Retina (tissue), 1 donor: ENCODE results near the gene BCAT1.

Experiments used
- DNase-seq: peaks from one replicate; pipeline ENCODE4 v3.0.0-alpha.2; 2016

BCAT1 gene, protein sequence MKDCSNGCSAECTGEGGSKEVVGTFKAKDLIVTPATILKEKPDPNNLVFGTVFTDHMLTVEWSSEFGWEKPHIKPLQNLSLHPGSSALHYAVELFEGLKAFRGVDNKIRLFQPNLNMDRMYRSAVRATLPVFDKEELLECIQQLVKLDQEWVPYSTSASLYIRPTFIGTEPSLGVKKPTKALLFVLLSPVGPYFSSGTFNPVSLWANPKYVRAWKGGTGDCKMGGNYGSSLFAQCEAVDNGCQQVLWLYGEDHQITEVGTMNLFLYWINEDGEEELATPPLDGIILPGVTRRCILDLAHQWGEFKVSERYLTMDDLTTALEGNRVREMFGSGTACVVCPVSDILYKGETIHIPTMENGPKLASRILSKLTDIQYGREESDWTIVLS

GRCh38 chr12:24948757-24949722 lies at the start of gene BCAT1:
BCAT1 (minus strand) TSS chr12:24949101; CDS start chr12:24948932, 169 bp downstream.
- DNase-seq: peak; percentile 85

DNA sequence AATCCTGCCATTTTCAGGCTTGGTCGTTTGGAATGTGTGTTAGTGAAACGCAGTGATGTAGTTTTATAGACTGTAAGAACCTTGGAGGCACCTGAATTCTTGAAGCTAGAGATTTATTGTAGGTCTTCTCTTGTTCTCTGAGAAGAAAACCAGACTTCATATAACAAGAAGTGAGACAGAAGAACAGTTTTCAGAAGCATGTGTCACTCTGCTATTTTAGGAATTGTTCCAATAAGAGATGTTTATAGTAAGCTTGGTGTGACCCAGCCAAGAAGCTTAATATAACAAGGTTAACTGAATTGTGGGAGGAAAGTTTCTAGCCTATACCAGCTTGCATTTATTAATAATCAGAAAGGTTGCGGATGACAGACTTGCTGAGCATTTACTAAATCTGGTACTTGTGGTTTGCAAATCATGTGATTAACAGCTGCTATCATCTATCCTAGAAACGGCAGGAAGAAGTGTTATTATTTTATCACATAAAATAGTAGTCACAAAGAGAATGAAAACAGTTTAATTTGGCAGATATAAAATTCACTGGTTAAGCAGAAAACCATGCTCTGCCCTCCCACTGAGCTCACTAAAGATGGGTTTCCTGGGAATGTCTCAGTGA lies 49.2 kb upstream of the BCAT1 start:
- no peak for DNase-seq

GRCh38 chr12:24997496-24997895 lies 48.6 kb upstream of the BCAT1 start:
- DNase-seq: no peak

DNA sequence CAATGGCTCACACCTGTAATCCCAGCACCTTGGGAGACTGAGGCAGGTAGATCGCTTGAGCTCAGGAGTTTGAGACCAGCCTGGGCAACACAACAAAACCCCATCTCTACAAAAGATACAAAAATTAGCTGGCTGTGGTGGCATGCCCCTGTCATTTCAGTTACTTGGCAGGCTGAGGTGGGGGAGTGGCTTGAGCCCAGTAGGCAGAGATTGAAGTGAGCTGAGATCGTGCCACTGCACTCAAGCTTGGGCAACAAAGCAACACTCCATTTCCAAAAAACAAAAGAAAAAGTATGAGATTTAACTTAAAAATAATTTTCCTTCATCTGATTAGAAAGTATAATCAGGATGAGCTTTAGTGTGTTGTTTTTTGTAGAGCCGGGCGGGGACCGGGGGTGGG lies 47.9 kb upstream of the BCAT1 start:
- no peak for DNase-seq

- no peak for DNase-seq
These were observed 47.3 kb upstream of the BCAT1 start for GRCh38 chr12:24996102-24996797.

GRCh38 chr12:24993793-24994192 lies 44.9 kb upstream of the BCAT1 start:
- DNase-seq: no peak

DNA sequence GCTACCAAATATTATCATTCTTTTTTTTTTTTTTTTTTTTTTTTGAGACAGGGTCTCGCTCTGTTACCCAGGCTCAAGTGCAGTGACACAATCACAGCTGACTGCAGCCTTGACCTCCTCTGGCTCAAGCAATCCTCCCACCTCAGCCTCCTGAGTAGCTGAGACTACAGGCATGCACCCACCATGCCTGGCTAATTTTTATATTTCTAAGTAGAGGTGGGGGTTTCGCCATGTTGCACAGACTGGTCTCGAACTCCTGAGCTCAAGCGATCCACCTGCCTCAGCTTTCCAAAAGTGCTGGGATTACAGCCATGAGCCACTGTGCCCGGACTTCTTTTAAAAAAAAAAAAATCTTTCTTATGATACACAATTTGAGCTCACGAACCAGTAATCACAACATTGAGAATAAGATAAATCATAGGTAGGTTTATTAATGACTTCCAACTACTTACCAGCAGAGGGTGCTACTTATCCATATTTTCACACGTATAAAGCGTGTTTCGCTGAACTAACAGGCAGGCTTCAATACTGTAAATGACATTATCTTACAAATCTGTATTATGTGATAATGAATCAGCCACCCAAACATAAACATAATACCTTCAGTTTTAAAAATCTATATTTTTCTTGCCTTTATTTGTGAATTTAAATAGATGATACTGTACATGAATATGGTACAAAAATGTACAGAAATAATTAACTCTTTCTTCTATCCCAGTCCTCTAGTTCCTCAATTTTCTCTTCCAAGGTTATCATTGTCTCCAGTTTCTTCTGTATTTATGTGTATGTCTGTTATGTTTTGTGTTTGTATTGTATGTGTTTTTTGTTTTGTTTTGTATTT lies 42.5 kb upstream of the BCAT1 start:
- DNase-seq: peak; percentile 30

DNA sequence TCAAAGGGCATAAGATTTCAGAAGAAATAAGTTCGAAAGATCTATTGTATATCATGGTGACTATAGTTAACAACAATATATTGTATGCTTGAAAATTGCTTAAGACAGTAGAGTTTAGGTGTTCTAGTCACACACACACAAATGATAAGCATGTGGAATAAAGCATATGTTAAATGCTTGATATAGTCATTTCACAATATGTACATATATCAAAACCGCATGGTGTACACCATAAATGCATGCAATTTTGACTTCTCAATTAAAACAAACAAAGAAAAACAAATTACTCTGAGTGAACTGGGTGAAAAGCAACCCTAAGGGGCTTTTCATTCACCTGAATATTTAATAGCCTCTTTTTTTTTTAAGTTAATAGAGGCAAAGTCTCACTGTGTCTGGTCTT lies 40.3 kb upstream of the BCAT1 start:
- DNase-seq: no peak

DNA sequence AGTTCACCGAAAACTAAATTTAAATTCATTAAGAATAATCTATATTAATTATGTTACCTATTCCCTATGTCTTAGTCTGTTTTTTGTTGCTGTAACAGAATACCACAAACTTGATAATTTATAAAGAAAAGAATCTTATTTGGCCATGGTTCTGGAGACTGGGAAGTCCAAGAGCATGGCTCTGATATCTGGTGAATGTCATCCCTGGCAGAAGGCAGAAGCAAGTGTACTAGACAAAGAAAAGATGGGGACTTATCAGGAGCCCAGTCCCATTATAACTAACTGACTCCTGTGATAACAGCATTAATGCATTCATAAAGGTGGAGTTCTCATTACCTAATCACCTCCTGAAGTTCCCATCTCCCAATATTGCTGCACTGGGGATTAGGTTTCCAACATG lies 33.3 kb upstream of the BCAT1 start:
- DNase-seq: no peak

GRCh38 chr12:24979976-24980730 lies 31.3 kb upstream of the BCAT1 start:
- no peak for DNase-seq

GRCh38 chr12:24979329-24979728 lies 30.4 kb upstream of the BCAT1 start:
- no peak for DNase-seq

DNA sequence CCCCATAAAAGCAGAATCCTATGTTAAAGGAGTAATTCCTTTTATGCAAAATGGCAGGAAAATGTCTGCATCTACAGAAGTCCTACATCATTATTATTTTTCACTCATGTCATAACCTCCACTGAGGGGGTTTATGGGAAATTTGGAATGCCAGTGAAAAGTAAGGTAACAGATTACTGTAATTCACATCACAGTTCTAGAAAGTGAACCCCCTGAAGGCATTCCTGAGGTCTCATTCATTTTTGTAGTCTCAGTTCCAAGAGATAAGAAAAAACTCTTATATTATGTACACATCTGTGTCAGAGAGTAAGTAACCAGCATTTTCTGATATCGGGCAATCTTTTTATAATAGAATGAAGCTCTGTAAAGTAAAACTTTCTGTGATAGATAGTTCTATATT lies 28.8 kb upstream of the BCAT1 start:
- DNase-seq: no peak

DNA sequence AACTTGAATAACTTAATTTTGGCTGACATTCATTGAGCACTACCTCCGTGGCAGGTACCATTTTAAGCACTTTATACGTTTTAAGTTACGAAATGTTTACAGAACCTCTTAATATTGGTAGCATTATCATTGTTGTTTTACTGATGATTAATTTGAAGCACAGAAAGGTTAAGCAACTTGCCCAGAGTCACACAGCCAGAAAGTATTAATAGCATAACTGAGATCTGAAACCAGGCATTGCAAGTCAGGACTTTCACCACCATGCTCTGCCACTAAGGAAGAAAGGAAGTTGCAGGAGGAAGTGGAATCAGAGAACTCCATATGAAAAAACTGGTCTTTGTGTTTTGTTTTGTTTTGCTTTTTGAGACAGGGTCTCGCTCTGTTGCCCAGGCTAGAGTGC lies 28.2 kb upstream of the BCAT1 start:
- DNase-seq: no peak

GRCh38 chr12:24975425-24975824 lies 26.5 kb upstream of the BCAT1 start:
- no peak for DNase-seq

DNA sequence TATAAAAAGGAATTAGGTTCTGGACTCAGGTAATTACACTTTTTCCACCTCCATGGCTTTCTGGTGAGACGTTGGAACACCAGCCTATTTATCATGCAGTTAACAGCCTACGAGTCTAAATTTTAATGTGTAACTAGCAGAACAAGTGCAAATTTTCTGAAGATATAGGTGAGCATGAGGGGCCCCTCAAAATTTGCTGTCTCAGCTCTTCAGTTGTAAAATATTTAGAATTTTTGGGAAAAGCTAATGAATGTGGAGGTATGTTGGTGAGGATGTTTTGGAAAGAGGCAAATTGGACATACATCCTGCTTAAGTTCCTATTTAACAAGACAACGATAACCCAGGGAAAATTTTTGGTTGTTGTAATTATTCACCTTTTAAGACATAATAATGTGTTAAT lies 25.3 kb upstream of the BCAT1 start:
- no peak for DNase-seq

GRCh38 chr12:24972078-24972477 lies 23.2 kb upstream of the BCAT1 start:
- no peak for DNase-seq

- no peak for DNase-seq
These were observed 21.3 kb upstream of the BCAT1 start for GRCh38 chr12:24970177-24970576.

DNA sequence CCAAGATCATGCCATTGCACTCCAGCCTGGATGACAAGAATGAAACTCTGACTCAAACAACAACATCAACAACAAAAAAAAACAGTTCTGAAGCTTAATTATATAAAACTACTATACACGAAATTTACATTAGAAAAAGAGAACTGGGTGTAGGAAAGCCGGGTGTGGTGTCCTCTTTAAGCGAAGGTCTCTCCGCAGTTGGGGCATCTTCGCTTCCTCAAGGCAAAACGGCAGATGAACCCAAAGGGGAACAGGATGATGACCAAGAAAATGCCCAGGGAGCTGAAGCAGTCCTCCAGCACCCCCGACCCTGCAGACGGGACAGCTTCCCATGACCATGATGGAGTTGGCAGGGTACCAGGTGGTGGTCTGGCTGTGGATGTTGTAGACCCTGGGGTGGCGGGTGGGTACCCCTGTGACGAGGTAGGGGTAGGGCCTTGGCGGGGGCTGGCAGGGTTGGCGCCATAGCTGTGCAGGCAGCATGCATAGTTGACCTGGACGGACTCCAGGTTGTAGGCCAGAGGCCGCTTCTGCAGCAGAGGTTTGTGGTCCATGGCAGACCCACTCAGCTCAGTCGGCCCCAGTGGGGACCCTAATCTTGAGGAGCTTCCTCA lies 18.2 kb upstream of the BCAT1 start:
- DNase-seq: no peak

GRCh38 chr12:24964342-24964741 lies 15.4 kb upstream of the BCAT1 start:
- DNase-seq: no peak

DNA sequence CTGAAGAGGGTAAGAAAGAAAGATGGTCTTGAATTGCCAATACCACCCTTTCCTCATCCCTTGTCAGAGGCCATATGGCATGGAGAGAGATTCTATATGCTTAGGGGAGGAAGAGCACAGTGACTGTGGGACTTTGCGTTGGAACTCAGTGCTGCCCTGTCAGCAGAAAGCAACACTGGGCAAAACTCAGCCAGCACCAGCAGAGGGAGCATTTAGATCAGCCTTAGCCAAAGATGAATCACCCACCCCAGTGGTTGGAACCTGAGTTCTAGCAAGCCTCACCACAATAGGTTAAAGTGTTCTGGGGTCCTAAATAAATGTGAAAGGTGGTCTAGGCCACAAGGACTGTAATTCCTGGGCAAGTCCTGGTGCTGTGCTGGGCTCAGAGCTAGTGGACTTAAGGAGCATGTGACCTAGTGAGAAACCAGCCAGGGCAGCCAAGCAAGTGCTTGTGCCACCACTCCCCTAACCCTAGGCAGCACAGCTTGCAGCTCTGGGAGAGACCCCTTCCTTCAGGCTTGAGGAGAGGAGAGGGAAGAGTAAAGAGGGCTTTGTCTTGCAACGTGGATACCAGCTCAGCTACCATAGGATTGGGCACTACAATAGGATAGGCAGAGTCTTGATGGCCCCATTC lies 11.4 kb upstream of the BCAT1 start:
- no peak for DNase-seq
